NCI-H82 treated with DMSO at 0.1 percent for 48 hours (cell line): ENCODE data around the gene FAN1.

ENCODE experiments used
- DNase-seq: peaks from one replicate; lab custom pipeline; 2025; ENCODE audit not compliant: unreplicated experiment; lab: John Stamatoyannopoulos, UW

FAN1 gene

GRCh38 chr15:30954674-30955073 is 51.0 kb downstream of the FAN1 start:
- no peak for DNase-seq

DNA sequence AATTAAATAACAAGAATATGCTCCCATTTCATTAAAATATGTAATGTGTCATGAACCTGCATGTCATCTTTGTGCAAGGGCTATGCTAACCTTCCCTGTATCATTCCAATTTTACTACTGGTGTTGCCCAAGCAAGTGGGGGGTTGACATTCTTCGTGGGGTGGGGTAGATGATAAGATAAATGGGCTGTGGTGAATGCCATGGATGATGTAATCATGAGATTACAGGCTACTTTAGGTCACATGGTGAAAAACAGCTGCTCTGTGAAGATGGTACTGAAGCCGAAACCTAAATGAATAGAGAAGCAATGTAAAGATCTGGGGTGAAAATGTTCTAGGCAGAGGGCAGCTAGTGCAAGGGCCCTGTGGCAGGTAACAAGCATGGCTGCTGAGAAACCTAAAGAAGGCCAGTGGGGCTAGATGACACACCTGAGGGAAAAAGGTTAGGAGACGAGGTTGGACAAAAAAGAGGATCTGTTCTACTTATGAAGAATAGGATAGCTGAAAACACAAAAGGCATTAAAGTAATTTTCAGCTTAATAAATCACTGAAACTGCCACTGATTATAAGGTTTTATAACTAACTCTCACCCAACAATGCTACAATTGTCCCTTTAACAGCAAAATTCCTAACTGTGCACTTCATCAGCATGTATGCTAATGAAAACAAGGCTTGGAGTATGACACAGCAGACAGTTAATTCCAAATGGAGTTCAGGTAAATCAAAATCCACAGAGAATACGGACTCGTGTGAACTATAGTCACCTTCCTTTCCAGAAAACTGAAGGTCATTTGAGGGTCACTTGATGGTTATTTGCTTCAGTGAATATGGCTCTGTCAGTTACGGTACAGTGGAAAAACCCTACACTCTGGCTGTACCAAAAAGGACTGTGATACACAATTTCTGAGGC is 52.8 kb downstream of the FAN1 start:
- DNase-seq, result no peak

DNA sequence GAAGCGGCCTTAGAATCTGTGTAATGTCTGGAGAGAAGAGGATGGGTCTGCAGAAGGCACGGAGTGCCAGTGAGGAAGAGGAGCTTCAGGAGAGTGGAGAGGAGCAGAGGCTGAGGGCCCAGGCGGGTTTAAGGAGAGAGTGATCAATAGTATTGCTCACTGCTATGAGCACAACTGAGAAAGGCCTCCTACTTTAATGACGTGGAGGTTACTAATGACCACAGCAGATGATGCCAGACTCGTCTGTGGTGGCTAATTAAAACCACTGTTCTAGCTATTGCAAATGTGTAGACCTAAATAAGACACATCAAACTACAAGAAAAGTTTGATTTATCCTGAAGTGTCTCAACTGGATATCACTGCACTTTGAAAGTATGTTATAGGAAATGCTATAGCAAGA is 54.5 kb downstream of the FAN1 start:
- no peak for DNase-seq

DNA sequence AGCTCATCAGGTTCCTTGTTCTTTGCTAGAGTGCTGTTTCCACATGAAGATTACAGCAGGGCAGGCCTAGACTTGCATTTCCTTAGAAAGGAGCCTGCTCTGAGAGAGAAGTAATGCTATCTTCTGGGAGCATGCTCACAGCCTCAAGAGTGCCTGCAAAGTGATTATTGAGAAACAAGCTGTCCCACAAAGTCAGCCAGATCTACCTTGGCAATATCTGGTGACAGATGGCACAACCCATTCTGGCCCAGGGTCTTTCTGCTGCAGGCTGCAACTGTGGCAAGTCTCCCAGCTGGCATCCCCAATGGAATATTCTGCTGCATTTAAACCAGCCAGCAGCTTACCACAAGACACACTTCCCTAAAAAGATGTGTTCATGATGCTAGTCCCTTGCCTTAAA is 58.4 kb downstream of the FAN1 start:
- no peak for DNase-seq

DNA sequence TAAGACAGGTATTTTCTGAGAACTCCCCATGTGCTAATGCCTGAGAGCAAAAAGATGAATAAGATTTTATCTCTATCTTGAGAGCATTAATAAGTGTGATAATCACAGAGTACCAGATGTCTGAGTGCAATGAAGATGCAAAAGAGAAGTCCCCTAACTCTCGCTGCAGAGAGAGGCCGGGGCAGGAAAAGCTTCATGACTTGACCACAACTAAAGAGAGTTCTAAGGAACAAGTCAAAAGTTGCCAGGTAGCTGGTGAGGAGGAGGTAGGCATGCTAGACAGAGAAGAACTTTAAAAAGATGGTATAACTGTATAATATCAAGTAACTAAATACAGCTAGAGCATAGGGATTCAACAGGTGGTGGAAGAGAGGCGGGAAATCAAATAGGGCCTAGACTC is 58.9 kb downstream of the FAN1 start:
- DNase-seq, result no peak

DNA sequence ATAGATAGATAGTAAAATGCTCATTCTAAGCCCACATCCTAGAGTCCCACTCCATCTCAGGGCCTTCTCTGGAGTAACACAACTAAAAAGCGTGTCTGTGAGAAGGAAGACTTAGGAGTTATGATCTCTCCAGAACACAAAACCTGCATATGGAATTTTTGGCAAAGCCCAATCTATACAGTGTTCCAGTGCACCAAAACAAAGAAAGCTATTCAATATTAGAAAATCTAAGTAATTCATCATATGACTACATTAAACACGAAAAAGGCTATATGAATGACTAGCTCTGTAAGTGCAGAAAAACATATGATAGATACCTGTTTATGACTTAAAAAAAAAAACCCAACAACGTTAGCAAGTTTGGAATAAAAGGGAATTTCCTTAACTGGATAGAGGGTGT is 60.0 kb downstream of the FAN1 start:
- DNase-seq, result no peak

GRCh38 chr15:30969724-30970123 is 66.0 kb downstream of the FAN1 start:
- DNase-seq, result no peak

- no peak for DNase-seq
Measured at GRCh38 chr15:30973379-30973778, 69.7 kb downstream of the FAN1 start.

DNA sequence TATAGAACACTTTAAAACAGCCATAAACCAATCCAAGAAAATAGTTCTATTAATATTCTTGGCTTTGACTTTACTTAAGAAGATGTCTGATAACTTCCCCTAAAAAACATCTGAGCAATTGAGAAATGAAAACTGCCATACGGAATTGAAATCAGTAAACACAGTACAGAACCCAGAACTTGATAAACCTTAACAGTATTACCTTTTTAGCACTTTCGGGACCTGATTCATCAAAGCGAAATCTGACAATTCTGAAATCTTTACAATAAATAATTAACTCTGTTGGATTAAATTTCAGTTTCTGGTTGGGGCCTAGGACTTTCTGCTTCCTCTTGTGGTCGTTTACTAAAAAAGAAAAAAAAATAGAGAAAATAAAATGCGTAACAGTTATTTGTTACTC is 70.4 kb downstream of the FAN1 start:
- no peak for DNase-seq

DNA sequence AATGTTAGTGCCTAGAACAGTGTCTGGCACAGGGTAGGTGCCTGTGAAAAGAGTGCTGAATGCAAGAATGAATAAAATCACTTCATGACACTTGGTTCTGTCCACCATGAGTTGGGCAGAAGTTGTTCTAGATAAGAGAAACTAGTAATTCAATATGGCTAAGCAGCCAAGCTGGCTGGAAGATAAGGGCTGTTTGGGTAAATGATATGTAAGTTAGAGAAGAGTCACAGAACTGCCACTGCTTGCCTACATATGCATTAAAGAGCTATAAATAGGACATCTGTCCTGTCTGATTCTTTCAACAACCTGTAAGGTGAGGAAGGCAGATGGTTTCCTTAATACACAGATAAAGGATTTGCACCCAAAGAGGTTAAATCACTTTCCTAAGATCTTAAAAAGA is 74.6 kb downstream of the FAN1 start:
- no peak for DNase-seq

DNA sequence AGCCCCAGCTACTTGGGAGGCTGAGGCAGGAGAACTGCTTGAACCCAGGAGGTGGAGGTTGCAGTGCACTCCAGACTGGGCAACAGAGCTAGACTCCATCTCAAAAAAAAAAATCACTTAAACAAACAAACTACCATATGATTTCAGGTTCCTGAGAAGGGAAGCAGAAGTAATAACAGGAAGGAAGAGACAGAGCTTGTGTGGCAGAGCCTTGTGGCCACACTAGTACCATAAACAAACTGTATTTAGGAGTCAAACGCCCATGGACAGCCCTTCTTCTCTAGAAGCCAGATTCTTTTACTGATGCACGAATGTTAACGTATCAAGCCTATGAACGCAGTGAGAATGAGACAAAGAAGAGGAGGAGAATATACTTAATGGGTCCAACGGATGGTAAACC is 75.7 kb downstream of the FAN1 start:
- no peak for DNase-seq

DNA sequence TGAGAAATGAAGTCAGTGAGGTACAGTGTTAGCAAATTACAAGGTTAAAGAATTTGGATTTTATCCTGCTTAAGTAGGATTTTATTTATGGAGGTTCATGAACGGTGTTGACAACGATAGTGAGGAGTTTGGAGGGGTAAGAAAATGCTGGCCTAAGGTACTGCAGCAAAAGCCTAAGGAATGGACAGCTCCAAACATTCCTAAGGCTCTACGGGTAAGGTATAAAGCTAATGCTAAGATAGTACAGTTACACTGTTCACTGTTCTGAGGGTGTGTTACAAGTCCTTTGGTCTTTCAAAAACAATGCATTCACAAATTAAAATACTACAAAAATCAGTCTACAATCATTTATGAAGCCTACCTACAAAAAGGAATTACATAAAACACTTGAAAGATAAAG is 80.4 kb downstream of the FAN1 start:
- no peak for DNase-seq

DNA sequence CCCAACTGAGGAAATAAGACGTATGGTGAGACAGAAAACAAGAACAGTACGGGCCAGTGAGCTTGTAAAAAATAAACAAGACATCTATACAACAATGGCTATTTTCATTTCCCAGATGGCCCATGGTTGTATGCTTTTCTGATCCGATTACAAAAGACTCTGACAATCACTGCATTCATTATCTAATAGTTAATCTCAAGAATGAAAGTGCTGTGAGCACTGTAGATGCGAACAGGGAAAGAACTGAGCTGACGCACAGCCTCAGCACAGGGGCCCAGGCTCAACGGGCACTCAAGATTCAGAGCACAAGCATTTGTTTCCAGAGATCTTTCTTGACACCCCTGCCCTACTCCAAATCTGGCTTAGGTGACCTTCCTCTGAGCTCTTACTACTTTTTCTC is 80.8 kb downstream of the FAN1 start:
- no peak for DNase-seq

- no peak for DNase-seq
Measured at GRCh38 chr15:30985081-30985531, 81.4 kb downstream of the FAN1 start.

DNA sequence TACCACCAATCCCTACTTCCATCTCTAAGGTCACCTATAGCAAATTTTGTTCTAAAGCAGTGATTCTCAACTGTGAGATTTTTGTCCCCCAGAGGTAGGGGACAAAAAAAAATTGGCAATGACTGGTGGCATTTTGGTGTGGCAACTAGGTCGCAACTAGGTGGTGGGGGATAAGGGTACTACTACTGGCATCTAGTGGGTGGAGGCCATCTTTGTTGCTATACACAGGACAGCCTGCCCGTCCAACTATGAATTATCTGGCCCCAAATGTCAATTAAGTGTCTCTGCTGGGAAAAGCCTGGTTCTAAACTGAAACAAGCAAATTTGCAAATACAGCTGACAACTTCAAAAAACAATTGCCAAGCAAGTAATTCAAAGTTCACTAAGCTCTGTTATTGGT is 86.3 kb downstream of the FAN1 start:
- no peak for DNase-seq

GRCh38 chr15:30990446-30991254 is 86.9 kb downstream of the FAN1 start:
- DNase-seq, result no peak

DNA sequence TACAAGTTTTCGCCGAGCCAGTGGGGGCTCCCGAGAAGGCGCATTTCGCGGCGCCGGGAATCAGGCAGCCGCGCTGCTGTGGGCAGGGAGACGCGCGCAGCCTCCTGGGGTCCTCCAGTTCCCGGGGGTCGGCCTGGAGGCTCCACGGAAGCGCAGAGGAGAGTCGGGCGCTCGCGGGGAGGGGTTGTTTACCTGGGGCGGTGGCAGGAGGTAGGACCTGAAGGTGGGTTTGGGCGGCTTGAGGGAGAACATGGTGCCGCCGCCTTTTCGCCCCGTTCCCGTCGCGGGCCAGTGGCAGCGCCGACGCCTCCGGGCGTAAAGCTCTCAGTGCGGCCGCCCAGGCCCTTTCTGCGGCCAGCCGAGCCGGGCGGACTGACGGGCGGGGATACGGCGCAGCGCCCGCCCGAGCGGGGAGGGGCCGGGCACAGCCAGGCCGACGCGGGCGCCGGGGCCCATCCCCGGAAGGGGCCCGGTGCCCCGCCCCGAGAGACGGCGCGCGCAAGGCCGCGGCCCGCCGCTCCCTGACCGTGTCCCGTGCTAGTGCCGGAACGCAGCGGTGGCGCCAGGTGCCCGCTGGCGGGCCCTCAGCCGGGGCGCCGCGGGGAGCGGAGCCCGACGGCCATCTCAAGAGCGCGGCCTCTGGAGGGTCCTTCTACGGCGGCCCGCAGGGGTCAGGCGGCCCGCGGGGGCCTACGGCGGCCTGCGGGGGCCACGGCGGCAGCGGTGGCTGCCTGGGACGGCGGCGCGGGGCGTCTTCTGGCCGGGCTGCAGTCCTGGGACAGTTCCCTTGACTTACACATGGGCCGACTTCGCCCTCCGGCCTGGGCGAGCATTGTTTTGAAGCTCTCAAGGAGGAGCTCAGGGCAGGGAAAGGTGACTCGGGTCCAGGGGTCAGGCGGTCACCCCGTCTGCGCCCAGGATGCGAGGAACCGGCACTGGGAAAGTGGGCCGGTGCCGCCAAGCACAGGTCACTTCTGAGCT is 87.8 kb downstream of the FAN1 start, which contains the start of gene MTMR10:
TSS of gene MTMR10 (minus strand) at position 374 of the 981 bp plus-strand sequence. CDS start at position 252, 122 bp downstream.
- peak; percentile 36 for DNase-seq

DNA sequence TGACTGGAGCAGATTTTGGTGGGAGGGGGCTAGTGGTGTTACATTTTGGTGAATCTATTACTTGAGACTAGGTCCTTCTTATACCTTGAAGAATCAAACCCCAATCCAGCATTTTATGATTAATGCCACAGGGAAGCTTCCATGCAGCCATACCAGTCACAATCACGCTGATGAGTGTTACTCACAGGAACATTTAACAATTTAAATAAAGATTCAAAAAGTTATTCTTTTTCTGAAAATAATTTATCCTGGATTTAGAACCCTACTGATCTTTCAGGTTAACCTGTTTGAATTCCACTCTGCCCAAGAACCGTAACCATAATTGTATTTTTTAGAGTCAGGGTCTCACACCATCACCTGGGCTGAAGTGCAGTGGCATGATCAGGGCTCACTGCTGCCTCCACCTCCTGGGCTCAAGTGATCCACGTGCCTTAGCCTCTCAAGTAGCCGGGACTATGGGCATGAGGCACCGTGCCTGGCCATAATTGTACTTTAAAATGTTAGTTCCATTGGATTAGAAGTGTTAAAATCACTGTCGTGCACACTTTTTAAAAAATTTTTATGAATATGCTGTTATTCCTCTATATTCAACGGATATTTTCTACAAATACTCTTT is 88.6 kb downstream of the FAN1 start:
- no peak for DNase-seq
